Adrenal gland (tissue), 12 donors: ENCODE data around the gene LHX5. TPM values are rescaled to one million over a fixed set of nuclear protein-coding genes. Genes with fewer than 3 reads are reported as not detected.

ENCODE experiments used
- DNase-seq, 7 donors: peaks; one replicate each; pipeline ENCODE4 v3.0.0-alpha.2; 2019 to 2020
- H3K27ac ChIP-seq, 5 donors: fragments of 200-600 bp; sonication (generic) in 4 of 5; 1 replicate in 3 of 5; 2 replicates in 2 of 5; pipeline versions ENCODE4 v1.5.1 to v1.8.0; 2016 to 2020; ENCODE audit warnings: mild to moderate bottlenecking in 1 of 5
- H3K27me3 ChIP-seq: fragments of 200-600 bp; 2 replicates; pipeline ENCODE4 v1.8.0; 2021
- H3K36me3 ChIP-seq, 2 donors: fragments of 200-600 bp; replicated peaks in 1 of 2; 1 replicate in 1 of 2; 2 replicates in 1 of 2; pipeline versions ENCODE4 v1.5.1 to v1.8.0; 2018 to 2022
- H3K4me1 ChIP-seq, 2 donors: fragments of 200-600 bp; replicated peaks in 1 of 2; 1 replicate in 1 of 2; 2 replicates in 1 of 2; pipeline versions ENCODE4 v1.5.1 to v1.8.0; 2018 to 2021
- H3K4me3 ChIP-seq, 4 donors: fragments of 200-600 bp; sonication (generic) in 3 of 4; one replicate each; pipeline ENCODE4 v1.5.1; 2016 to 2018
- H3K9me3 ChIP-seq, 3 donors: fragments of 200-600 bp; sonication (generic) in 1 of 3; replicated peaks in 1 of 3; 1 replicate in 2 of 3; 2 replicates in 1 of 3; pipeline versions ENCODE4 v1.5.1 to v1.8.0; 2016 to 2021
- POLR2A ChIP-seq, 2 donors: fragments of 450-650 bp; IDR thresholded peaks; one replicate each; pipeline ENCODE4 v1.6.1; 2017; ENCODE audit warnings: antibody characterized with exemption in 2 of 2, mild to moderate bottlenecking in 2 of 2, moderate library complexity in 1 of 2
- WGBS, 4 donors: extraction: QIAGEN DNeasy Blood & Tissue Kit in 2 of 4; methylation state at CpG; one replicate each; pipeline versions ENCODE4 v1.1.5 to v1.1.7; 2013 to 2017; 5-methylcytosine and 5-hydroxymethylcytosine counted together
- intact Hi-C, 2 donors: fragments of 100-400 bp; cut with DNase I; formaldehyde crosslinking; loops; one replicate each; pipeline versions ENCODE4 v1.14.1 to v1.15.0; 2022 to 2023
- polyA plus RNA-seq, 3 donors: library from polyadenylated mRNA; stranded (reverse); fragments of 200-250 nt in 2 of 3; fragments of 350-450 nt in 1 of 3; fragmentation: Illumina TruSeq in 1 of 3; extraction: RNeasy Lipid Tissue Mini Kit (QIAGEN cat#74804) in 1 of 3; gene quantifications; one replicate each; pipeline ENCODE4 v1.2.3, GENCODE V29; 2013 to 2014
- total RNA-seq, 9 donors: library from RNA; depleted of rRNA in 4 of 9; stranded (reverse); fragments of >200 nt in 4 of 9; fragments of 120-200 nt in 1 of 9; fragmentation: NEBNext Ultra II Directional in 1 of 9; extraction: Animal tissue kit (Norgen Biotek cat#: 25700) in 1 of 9; gene quantifications; one replicate each; pipeline versions ENCODE4 v1.1.0 to v1.2.4, GENCODE V29; 2013 to 2023
- TF ChIP-seq, protein P1 (sequence below), 6 experiments: fragments of 450-650 bp in 4 of 6; fragments of 200-600 bp in 2 of 6; sonication (generic) in 1 of 6; IDR thresholded peaks; 1 replicate in 5 of 6; 2 replicates in 1 of 6; pipeline versions ENCODE4 v1.5.1 to v1.8.0; 2016 to 2021; ENCODE audit warnings: antibody characterized with exemption in 6 of 6, mild to moderate bottlenecking in 2 of 6, moderate library complexity in 1 of 6
- donor health status: healthy with polysubstance abuse.
- donor health status: Bipolar disorder and iron deficiency.
- donor health status: DM: yes; HTN: yes; CAD: no.
- donor health status: DM: no; HTN: no; CAD: no.
- donor health status: DM: no; HTN: no; CAD: no.
- donor health status: DM: yes; HTN: yes; CAD: no.

LHX5 gene
- total and polyA plus RNA-seq, 12 donors = not detected

DNA sequence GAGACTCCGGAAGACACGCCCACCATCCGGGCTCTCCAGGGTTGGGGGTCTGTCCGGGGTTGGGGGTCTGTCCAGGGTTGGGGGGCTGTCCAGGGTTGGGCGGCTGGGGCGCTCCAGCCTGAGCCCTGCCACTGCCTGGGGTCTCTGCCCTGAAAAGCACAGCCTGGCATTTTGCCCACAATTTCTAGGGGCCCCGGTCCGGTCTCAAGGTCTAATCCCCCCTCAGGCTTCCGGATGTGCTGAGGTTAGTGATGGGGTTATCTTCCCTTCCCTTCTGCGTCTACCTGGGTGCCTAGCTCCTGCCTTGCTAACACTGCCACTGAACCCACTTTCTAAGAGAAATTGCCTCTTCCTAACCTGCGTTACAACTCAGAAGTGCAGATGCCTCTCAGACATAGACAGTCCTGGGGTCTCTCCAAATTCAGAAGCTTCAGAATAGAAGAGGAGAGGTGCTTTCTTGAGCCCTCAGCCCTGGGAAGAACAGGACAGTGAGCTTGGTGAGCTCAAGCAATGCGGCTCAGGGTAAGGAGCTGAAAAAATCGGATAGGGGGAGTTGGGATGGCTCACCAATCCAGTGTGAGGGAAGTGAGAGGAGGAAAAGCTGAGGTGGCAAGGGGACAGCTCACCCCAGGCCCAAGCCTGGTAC, 5.7 kb downstream of the LHX5 start:
- Histone ChIP-seq H3K36me3 (no peaks in the 10 kb centered on the region), H3K27me3 (peaks cover 91% of the 10 kb centered on the region), H3K27ac (no peak overlapping the region), H3K9me3 (no peaks in the 10 kb centered on the region), H3K4me1 (peaks cover 23 to 42% of the 10 kb centered on the region in 2 donors), H3K4me3 (no peak overlapping the region)
- intact Hi-C loops = loop anchor here in 1 of 2 donors (2.0 kb wide), 1 partner anchor 443 kb away; no protein-coding TSS in a partner anchor
- TF ChIP-seq POLR2A (IDR thresholded peaks at IDR 0.05) = no peak
- TF ChIP-seq, protein P1, sequence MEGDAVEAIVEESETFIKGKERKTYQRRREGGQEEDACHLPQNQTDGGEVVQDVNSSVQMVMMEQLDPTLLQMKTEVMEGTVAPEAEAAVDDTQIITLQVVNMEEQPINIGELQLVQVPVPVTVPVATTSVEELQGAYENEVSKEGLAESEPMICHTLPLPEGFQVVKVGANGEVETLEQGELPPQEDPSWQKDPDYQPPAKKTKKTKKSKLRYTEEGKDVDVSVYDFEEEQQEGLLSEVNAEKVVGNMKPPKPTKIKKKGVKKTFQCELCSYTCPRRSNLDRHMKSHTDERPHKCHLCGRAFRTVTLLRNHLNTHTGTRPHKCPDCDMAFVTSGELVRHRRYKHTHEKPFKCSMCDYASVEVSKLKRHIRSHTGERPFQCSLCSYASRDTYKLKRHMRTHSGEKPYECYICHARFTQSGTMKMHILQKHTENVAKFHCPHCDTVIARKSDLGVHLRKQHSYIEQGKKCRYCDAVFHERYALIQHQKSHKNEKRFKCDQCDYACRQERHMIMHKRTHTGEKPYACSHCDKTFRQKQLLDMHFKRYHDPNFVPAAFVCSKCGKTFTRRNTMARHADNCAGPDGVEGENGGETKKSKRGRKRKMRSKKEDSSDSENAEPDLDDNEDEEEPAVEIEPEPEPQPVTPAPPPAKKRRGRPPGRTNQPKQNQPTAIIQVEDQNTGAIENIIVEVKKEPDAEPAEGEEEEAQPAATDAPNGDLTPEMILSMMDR (IDR thresholded peaks at IDR 0.05) = no peak
- DNase-seq = no peak
- 2 to 5% (median 4%) methylated on average over 7 to 13 of the region's 13 CpGs for WGBS, 4 donors

- Histone ChIP-seq H3K27me3 (peaks cover 83% of the 10 kb centered on the region), H3K4me3 (peak overlapping the region in 1 of 4 donors; percentile 11), H3K36me3 (no peaks in the 10 kb centered on the region), H3K9me3 (no peaks in the 10 kb centered on the region), H3K27ac (no peak overlapping the region), H3K4me1 (peaks cover 23 to 42% of the 10 kb centered on the region in 2 donors)
- 0 to 2% (median 1%) methylated on average over 27 to 64 of the region's 64 CpGs for WGBS, 4 donors
- intact Hi-C loops = loop anchor here (2.0 to 5.0 kb wide), 2 partner anchors 444 to 447 kb away; no protein-coding TSS in a partner anchor
- TF ChIP-seq, protein P1 (IDR thresholded peaks at IDR 0.05) = no peak
- no peak for TF ChIP-seq POLR2A (IDR thresholded peaks at IDR 0.05)
- DNase-seq = no peak
These were observed 6.6 kb downstream of the LHX5 start for GRCh38 chr12:113464852-113465719.

GRCh38 chr12:113464452-113464775, 7.3 kb downstream of the LHX5 start:
- H3K27me3 ChIP-seq = peaks cover 76% of the 10 kb centered on the region
- no peaks in the 10 kb centered on the region for H3K36me3 ChIP-seq
- no peak for DNase-seq
- peak overlapping the region in 1 of 4 donors; percentile 45 for H3K4me3 ChIP-seq
- H3K4me1 ChIP-seq = peaks cover 23 to 42% of the 10 kb centered on the region in 2 donors
- H3K9me3 ChIP-seq = no peaks in the 10 kb centered on the region
- no peak overlapping the region for H3K27ac ChIP-seq
- TF ChIP-seq, protein P1 (IDR thresholded peaks at IDR 0.05) = no peak
- no peak for TF ChIP-seq POLR2A (IDR thresholded peaks at IDR 0.05)
- WGBS, 4 donors = 0 to 5% (median 3%) methylated on average over 7 to 16 of the region's 16 CpGs
- intact Hi-C loops = loop anchor here (2.0 to 5.0 kb wide), 2 partner anchors 444 to 448 kb away; no protein-coding TSS in a partner anchor

DNA sequence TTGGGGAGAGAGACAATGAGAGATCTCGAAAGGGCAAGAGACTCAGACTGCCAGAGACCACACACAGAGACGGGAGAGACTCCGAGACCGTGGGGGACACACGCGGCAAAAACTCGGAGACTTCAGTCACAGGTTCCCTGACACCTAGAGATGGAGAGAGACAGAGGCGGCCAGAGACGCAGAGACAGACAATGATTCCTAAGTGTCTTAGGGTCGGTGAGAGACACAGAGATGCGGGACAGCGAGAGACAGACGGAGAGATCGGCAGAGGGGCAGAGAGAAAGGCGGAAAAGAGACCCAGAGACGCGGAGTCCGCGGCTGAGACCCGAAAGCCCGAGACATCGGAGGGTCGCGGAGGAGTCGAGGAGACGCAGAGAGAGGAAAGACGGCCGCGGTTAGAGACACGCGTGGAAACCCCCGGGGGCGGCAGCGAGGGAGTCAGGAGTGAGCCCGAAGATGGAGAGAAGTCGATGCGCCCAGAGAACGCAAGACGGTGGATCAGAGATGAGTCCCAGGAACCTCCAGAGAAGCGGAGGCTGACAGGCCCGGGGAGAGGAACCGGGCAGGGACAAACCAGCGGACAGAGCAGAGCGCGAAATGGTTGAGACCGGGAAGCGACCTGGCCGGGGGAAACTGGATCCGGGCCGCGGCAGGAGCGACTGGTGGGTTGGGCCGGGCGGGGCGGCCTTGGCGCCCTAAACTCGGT, 7.8 kb downstream of the LHX5 start:
- intact Hi-C loops = loop anchor here (2.0 to 5.0 kb wide), 2 partner anchors 445 to 448 kb away; no protein-coding TSS in a partner anchor
- TF ChIP-seq, protein P1 (IDR thresholded peaks at IDR 0.05) = no peak

More for the DNA sequence above, 7.8 kb downstream of the LHX5 start:
- Histone ChIP-seq H3K4me3 (peak overlapping the region in 1 of 4 donors; percentile 45), H3K9me3 (no peaks in the 10 kb centered on the region), H3K27ac (no peak overlapping the region), H3K4me1 (peaks cover 23 to 42% of the 10 kb centered on the region in 2 donors), H3K36me3 (no peaks in the 10 kb centered on the region), H3K27me3 (peaks cover 71% of the 10 kb centered on the region)
- WGBS, 4 donors = 3% methylated on average over 45 to 57 of the region's 57 CpGs
- no peak for DNase-seq
